ENCODE measurements around the gene IRX6. TPM values are rescaled to one million over a fixed set of nuclear protein-coding genes. Genes with fewer than 3 reads are reported as not detected.

Gene IRX6
- total and polyA plus RNA-seq, 4 donors: 0.37 to 6.3 (median 4.0) TPM

DNA sequence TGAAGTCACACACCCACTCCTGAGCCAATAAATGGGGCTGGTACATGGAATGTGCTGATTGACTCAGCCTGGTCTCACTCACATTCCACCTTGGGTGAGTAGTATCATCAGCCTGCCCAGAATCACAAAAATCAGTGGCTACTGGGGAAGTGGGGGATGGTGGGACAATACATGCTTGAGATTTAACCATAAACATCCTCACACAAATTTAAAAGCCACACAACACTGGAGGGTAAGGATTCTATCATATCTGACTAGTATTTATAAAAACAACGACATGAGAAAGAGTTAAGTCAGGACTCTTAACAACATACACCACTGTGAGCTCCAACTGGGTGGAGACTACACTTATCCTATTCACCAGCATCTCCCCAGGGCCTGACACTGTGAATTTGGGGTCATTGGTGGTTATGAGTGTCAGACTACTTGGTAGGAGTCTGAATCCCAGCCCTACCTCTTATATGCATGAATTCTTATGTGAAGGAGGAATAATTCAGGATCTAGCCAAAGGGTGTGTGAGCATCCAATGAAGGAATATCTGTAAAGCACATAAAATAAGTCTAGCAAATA is 26.0 kb upstream of the IRX6 start:
- no peak overlapping the region for H3K27ac ChIP-seq (ENCODE audit: low read depth in 1 of 2, low read length in 1 of 2)
- ATAC-seq (ENCODE audit: insufficient read depth, low FRiP score) (no peak), DNase-seq (no peak)
- TF ChIP-seq, protein P1, sequence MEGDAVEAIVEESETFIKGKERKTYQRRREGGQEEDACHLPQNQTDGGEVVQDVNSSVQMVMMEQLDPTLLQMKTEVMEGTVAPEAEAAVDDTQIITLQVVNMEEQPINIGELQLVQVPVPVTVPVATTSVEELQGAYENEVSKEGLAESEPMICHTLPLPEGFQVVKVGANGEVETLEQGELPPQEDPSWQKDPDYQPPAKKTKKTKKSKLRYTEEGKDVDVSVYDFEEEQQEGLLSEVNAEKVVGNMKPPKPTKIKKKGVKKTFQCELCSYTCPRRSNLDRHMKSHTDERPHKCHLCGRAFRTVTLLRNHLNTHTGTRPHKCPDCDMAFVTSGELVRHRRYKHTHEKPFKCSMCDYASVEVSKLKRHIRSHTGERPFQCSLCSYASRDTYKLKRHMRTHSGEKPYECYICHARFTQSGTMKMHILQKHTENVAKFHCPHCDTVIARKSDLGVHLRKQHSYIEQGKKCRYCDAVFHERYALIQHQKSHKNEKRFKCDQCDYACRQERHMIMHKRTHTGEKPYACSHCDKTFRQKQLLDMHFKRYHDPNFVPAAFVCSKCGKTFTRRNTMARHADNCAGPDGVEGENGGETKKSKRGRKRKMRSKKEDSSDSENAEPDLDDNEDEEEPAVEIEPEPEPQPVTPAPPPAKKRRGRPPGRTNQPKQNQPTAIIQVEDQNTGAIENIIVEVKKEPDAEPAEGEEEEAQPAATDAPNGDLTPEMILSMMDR (IDR thresholded peaks at IDR 0.05; ENCODE audit: control extremely low read depth, extremely low read depth): no peak
- H3K4me1 ChIP-seq (ENCODE audit: control insufficient read depth in 5 of 5, insufficient read depth in 5 of 5, low read length in 5 of 5): peaks cover 0 to 1% (median 0%) of the 10 kb centered on the region in 5 donors
- no peak overlapping the region for H3K4me3 ChIP-seq
- H3K9ac ChIP-seq (ENCODE audit: insufficient read depth in 1 of 2, low read length in 2 of 2): no peak overlapping the region
- no peaks in the 10 kb centered on the region for H3K36me3 ChIP-seq (ENCODE audit: control insufficient read depth in 4 of 4, insufficient read depth in 4 of 4, low read length in 4 of 4)
- 0% methylated on average over 1 of the region's 1 CpG for WGBS, 2 donors
- H3K9me3 ChIP-seq (ENCODE audit: control insufficient read depth in 4 of 4, insufficient read depth in 3 of 4, low read length in 3 of 4): peaks cover 0 to 2% (median 0%) of the 10 kb centered on the region in 4 donors
- H3K27me3 ChIP-seq (ENCODE audit: control insufficient read depth in 3 of 3, insufficient read depth in 3 of 3, low read length in 2 of 3): peaks cover 0 to 10% (median 9%) of the 10 kb centered on the region in 3 donors

DNA sequence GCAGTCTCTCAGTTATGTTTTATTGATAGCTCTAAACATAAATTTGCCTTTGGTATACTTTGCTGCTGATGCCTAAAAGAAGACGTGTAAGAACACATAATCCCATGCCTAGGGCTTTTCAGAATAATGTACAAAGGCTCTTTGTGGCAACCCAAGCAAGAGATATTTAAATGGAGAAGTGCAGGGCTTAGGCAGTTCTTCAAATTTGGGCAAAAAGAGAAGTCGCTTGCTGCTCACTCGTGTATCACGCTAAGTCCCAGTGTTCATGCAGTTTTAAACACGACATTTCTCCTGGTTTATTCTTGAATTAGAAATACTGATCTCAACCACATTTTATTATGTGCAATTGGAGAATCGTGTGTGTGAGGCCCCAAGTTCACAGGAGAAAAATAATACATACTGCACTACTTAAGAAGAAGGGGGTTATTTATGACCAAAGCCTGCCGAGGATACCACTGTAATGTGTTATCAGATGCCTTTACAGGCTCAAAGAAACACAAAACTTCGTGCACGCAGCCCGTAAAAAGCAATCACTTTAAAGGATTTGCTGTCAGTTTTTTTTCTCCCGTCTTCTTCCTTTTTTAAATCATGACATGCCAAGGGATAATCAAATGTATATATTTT is 22.5 kb upstream of the IRX6 start:
- Histone ChIP-seq H3K4me1 (ENCODE audit: control insufficient read depth in 5 of 5, insufficient read depth in 5 of 5, low read length in 5 of 5) (no peaks in the 10 kb centered on the region), H3K27me3 (ENCODE audit: control insufficient read depth in 3 of 3, insufficient read depth in 3 of 3, low read length in 2 of 3) (peaks cover 0 to 16% (median 10%) of the 10 kb centered on the region in 3 donors), H3K9ac (ENCODE audit: insufficient read depth in 1 of 2, low read length in 2 of 2) (no peak overlapping the region), H3K27ac (ENCODE audit: low read depth in 1 of 2, low read length in 1 of 2) (no peak overlapping the region), H3K36me3 (ENCODE audit: control insufficient read depth in 4 of 4, insufficient read depth in 4 of 4, low read length in 4 of 4) (no peaks in the 10 kb centered on the region), H3K9me3 (ENCODE audit: control insufficient read depth in 4 of 4, insufficient read depth in 3 of 4, low read length in 3 of 4) (peaks cover 0 to 3% (median 0%) of the 10 kb centered on the region in 4 donors), H3K4me3 (no peak overlapping the region)
- WGBS, 2 donors: 41 to 54% methylated on average over 11 of the region's 11 CpGs
- TF ChIP-seq, protein P1 (IDR thresholded peaks at IDR 0.05; ENCODE audit: control extremely low read depth, extremely low read depth): no peak
- DNase-seq (no peak), ATAC-seq (ENCODE audit: insufficient read depth, low FRiP score) (no peak)

DNA sequence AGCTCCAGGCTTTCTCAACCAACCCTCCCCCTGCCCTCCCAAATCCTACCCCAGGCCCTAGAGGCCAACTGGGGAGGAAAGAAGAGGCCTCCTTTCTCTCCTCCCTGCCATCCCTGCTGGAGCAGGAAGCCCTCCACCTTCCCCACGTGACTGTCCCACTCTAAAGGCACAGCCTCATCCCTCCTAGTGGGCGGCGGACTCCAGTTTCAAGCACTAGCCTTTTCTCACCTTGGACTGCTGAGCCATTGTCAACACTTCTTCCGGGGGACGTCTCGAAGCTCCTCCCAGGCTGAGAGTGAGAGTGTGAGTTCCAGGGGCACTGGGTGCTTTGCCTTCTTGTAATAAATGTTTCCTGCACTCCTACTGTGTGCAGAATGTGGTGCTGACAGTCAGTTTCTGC is 21.4 kb upstream of the IRX6 start:
- no peak for ATAC-seq (ENCODE audit: insufficient read depth, low FRiP score)
- H3K4me1 ChIP-seq (ENCODE audit: control insufficient read depth in 5 of 5, insufficient read depth in 5 of 5, low read length in 5 of 5): no peaks in the 10 kb centered on the region
- no peak for DNase-seq

More for the DNA sequence above, 21.4 kb upstream of the IRX6 start:
- Histone ChIP-seq H3K27me3 (ENCODE audit: control insufficient read depth in 3 of 3, insufficient read depth in 3 of 3, low read length in 2 of 3) (peaks cover 0 to 16% (median 10%) of the 10 kb centered on the region in 3 donors), H3K36me3 (ENCODE audit: control insufficient read depth in 4 of 4, insufficient read depth in 4 of 4, low read length in 4 of 4) (no peaks in the 10 kb centered on the region), H3K9ac (ENCODE audit: insufficient read depth in 1 of 2, low read length in 2 of 2) (no peak overlapping the region), H3K4me3 (no peak overlapping the region), H3K27ac (ENCODE audit: low read depth in 1 of 2, low read length in 1 of 2) (no peak overlapping the region), H3K9me3 (ENCODE audit: control insufficient read depth in 4 of 4, insufficient read depth in 3 of 4, low read length in 3 of 4) (peaks cover 0 to 3% (median 0%) of the 10 kb centered on the region in 4 donors)
- TF ChIP-seq, protein P1 (IDR thresholded peaks at IDR 0.05; ENCODE audit: control extremely low read depth, extremely low read depth): no peak
- 27 to 34% methylated on average over 6 of the region's 6 CpGs for WGBS, 2 donors

All from lung (tissue), 12 donors.